Femur (tissue), 1 donor: ENCODE data around the gene MXD3.
"Not testable (repeated sequence)": the region's sequence is repeated elsewhere in the genome, so short reads cannot be mapped to it uniquely, and the experiment has no call there.

Experiments used
- DNase-seq: peaks from one replicate; pipeline ENCODE4 v3.0.0-alpha.2; 2017

MXD3 gene

GRCh38 chr5:177260961-177261360 lies 50.7 kb downstream of the MXD3 start:
- DNase-seq = no peak

- DNase-seq = not testable (repeated sequence)
Measured at GRCh38 chr5:177258711-177259110, 53.0 kb downstream of the MXD3 start.
